GM12864 (cell line): ENCODE data around the gene LENEP.

Source experiments
- DNase-seq: peaks from one replicate; pipeline ENCODE4 v3.0.0-alpha.2; 2011; ENCODE audit warnings: low read depth
- H3K4me3 ChIP-seq: 2 replicates; pipeline ENCODE4 v1.5.1; 2011; ENCODE audit warnings: mild to moderate bottlenecking, low read depth, low read length, control low read depth
- TF ChIP-seq, protein P1 (sequence below): IDR thresholded peaks from 2 replicates; pipeline ENCODE4 v1.5.1; 2011; ENCODE audit warnings: low read depth, mild to moderate bottlenecking, moderate library complexity, low read length, control low read depth, inconsistent platforms; ENCODE audit errors: missing control alignments

LENEP gene

DNA sequence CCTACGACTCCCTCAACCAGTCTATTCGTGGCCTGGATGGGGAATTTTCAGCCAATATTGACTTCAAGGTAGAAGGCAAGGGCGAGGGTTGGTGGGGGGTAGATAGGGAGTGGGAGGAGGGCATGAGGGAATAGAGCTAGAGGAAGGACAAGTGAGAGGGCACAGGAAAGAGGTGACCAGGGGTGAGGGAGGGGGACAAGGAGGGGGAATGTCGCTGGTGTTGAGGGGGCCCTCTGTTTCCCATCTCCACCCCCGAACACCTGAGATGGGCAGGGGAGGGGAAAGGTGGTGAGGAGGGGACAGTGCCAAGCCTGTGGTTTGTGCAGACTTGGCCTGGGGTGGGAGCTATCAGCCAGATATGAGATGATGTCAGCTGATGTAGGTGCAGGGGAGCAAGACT lies 49.4 kb downstream of the LENEP start:
- DNase-seq, result no peak
- no peak overlapping the region for H3K4me3 ChIP-seq
- TF ChIP-seq, protein P1, sequence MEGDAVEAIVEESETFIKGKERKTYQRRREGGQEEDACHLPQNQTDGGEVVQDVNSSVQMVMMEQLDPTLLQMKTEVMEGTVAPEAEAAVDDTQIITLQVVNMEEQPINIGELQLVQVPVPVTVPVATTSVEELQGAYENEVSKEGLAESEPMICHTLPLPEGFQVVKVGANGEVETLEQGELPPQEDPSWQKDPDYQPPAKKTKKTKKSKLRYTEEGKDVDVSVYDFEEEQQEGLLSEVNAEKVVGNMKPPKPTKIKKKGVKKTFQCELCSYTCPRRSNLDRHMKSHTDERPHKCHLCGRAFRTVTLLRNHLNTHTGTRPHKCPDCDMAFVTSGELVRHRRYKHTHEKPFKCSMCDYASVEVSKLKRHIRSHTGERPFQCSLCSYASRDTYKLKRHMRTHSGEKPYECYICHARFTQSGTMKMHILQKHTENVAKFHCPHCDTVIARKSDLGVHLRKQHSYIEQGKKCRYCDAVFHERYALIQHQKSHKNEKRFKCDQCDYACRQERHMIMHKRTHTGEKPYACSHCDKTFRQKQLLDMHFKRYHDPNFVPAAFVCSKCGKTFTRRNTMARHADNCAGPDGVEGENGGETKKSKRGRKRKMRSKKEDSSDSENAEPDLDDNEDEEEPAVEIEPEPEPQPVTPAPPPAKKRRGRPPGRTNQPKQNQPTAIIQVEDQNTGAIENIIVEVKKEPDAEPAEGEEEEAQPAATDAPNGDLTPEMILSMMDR, result no peak

DNA sequence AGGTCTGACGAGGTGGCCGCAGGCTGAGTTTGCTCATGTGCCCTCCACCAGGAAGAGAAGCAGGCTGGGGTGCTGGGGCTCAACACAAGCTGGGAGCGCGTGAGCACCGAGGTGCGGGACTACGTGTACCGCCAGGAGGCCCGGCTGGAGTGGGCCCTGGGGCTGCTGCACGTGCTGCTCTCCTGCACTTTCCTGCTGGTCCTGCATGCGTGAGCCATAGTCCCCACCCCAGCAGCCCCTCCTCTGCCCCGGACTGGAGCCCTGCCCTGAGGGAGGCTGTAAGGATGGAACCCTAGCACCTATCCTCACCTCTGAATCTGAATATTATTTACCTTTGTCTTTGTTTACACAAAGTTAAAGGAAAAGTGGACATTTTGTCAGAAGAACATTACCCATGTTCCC lies 49.9 kb downstream of the LENEP start:
- no peak for DNase-seq
- H3K4me3 ChIP-seq, result no peak overlapping the region
- TF ChIP-seq, protein P1, result no peak

DNA sequence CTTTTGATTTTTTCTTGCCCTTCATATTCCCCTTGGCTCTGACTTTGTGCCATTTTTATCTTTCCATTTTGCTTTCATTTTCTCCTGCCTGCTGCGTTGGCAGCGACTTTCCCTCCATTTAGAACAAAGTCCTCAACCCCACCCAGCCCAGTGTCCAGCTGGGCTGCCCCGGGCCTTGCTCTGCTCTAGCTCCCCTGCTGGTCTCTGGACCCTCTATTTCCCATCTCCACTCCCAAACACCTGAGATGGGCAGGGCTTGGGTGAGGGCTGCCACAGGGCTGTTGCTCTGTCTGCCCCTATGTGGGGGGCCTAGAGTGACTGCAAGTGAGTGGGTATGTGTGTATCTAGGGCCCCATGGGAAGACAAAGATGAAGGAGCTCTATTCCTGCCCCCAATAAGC lies 50.4 kb downstream of the LENEP start:
- DNase-seq, result no peak
- TF ChIP-seq, protein P1, result no peak
- H3K4me3 ChIP-seq, result no peak overlapping the region
